ENCODE results near the gene PBX3.

- TF ChIP-seq TAF1 (IDR thresholded peaks at IDR 0.05; ENCODE audit: borderline replicate concordance, low read depth, low read length), result no peak
- TF ChIP-seq POLR2A (IDR thresholded peaks at IDR 0.05; ENCODE audit: low read depth, low read length), result no peak
Observed at GRCh38 chr9:125754096-125754495, 6.9 kb downstream of the PBX3 start.
